WTC11 (cell line): Measurements from ENCODE around the gene NGRN. TPM values are rescaled to one million over a fixed set of nuclear protein-coding genes. Genes with fewer than 3 reads are reported as not detected.
"Not testable (repeated sequence)": the region's sequence is repeated elsewhere in the genome, so short reads cannot be mapped to it uniquely, and the experiment has no call there.

Source experiments
- ATAC-seq: fragments of 200-7000 bp; cut with Tn5 transposase; 2 replicates; pipeline ENCODE4 v1.10.0; 2021; ENCODE audit warnings: mild to moderate bottlenecking, moderate library complexity
- CTCF ChIA-PET: fragments of 300-600 bp; sonication (Branson Sonifier 250); formaldehyde crosslinking; loops from one replicate; lab custom pipeline; 2021; ENCODE audit warnings: antibody characterized with exemption; lab: Charles Lee
- POLR2A ChIA-PET: fragments of 350-600 bp; sonication (Branson Sonifier 250); formaldehyde crosslinking; loops from one replicate; lab custom pipeline; 2021; ENCODE audit warnings: antibody characterized with exemption; lab: Charles Lee
- DNase-seq: peaks from one replicate; pipeline ENCODE4 v3.0.0; 2021; ENCODE audit warnings: low spot score
- H3K27ac Mint-ChIP-seq: 2 replicates; pipeline ENCODE4 v1.8.0; 2021; ENCODE audit warnings: mixed read lengths
- H3K27me3 Mint-ChIP-seq: 2 replicates; pipeline ENCODE4 v1.8.0; 2021; ENCODE audit warnings: low read depth, mild to moderate bottlenecking, moderate library complexity, mixed read lengths
- H3K36me3 Mint-ChIP-seq: 2 replicates; pipeline ENCODE4 v1.8.0; 2021; ENCODE audit warnings: mixed read lengths
- H3K4me1 Mint-ChIP-seq: 2 replicates; pipeline ENCODE4 v1.8.0; 2022; ENCODE audit warnings: mixed read lengths
- H3K4me3 Mint-ChIP-seq: 2 replicates; pipeline ENCODE4 v1.8.0; 2021; ENCODE audit warnings: mild to moderate bottlenecking, moderate library complexity, mixed read lengths
- H3K9me3 Mint-ChIP-seq: 2 replicates; pipeline ENCODE4 v1.8.0; 2021; ENCODE audit warnings: mixed read lengths
- ATF1 ChIP-seq: sonication (generic); formaldehyde crosslinking; IDR thresholded peaks from 2 replicates; pipeline ENCODE4 v1.8.1; 2023; ENCODE audit warnings: mild to moderate bottlenecking, moderate library complexity, missing genetic modification reagents
- CREM ChIP-seq: sonication (generic); formaldehyde crosslinking; IDR thresholded peaks from 2 replicates; pipeline ENCODE4 v1.8.1; 2022; ENCODE audit warnings: mild to moderate bottlenecking, missing genetic modification reagents, moderate library complexity
- ELF4 ChIP-seq: sonication (generic); formaldehyde crosslinking; IDR thresholded peaks from 2 replicates; pipeline ENCODE4 v1.8.1; 2022; ENCODE audit warnings: low read depth, mild to moderate bottlenecking, moderate library complexity, missing genetic modification reagents
- FOXP1 ChIP-seq: sonication (generic); formaldehyde crosslinking; IDR thresholded peaks from 2 replicates; pipeline ENCODE4 v1.8.0; 2022; ENCODE audit warnings: missing genetic modification reagents, mild to moderate bottlenecking, moderate library complexity, borderline replicate concordance
- NFE2L1 ChIP-seq: sonication (generic); formaldehyde crosslinking; IDR thresholded peaks from 2 replicates; pipeline ENCODE4 v1.8.1; 2023; ENCODE audit warnings: missing genetic modification reagents
- NR3C1 ChIP-seq: sonication (generic); formaldehyde crosslinking; conservative IDR thresholded peaks from 2 replicates; pipeline ENCODE4 v1.8.1; 2023; ENCODE audit warnings: low read depth, mild to moderate bottlenecking, missing genetic modification reagents
- RORB ChIP-seq: fragments of 250-450 bp; sonication (Bioruptor Pico); IDR thresholded peaks from 2 replicates; pipeline ENCODE4 v1.9.0; 2021; ENCODE audit warnings: mild to moderate bottlenecking
- SP1 ChIP-seq: sonication (generic); formaldehyde crosslinking; conservative IDR thresholded peaks from 2 replicates; pipeline ENCODE4 v1.8.1; 2022; ENCODE audit warnings: missing genetic modification reagents
- TP53 ChIP-seq: sonication (generic); formaldehyde crosslinking; IDR thresholded peaks from 2 replicates; pipeline ENCODE4 v1.8.1; 2023; ENCODE audit warnings: mild to moderate bottlenecking, missing genetic modification reagents
- ZNF416 ChIP-seq: fragments of 250-450 bp; sonication (Bioruptor Pico); IDR thresholded peaks from 2 replicates; pipeline ENCODE4 v1.9.0; 2021; ENCODE audit warnings: mild to moderate bottlenecking, inconsistent platforms
- ZNF423 ChIP-seq: fragments of 250-450 bp; sonication (Bioruptor Pico); IDR thresholded peaks from 2 replicates; pipeline ENCODE4 v2.1.2; 2022; ENCODE audit warnings: mild to moderate bottlenecking, moderate library complexity
- total RNA-seq: library from RNA; stranded (reverse); gene quantifications from 3 replicates; pipeline ENCODE4 v1.2.3, GENCODE V29; 2021
- TF ChIP-seq, protein P1 (sequence below): sonication (generic); formaldehyde crosslinking; IDR thresholded peaks from 2 replicates; pipeline ENCODE4 v1.8.1; 2023; ENCODE audit warnings: mild to moderate bottlenecking, moderate library complexity, missing genetic modification reagents
- TF ChIP-seq, protein P2 (sequence below): fragments of 250-450 bp; sonication (Bioruptor Pico); IDR thresholded peaks from 2 replicates; pipeline ENCODE4 v1.9.0; 2021; ENCODE audit warnings: mild to moderate bottlenecking
- TF ChIP-seq, protein P3 (sequence below): fragments of 250-450 bp; sonication (Bioruptor Pico); conservative IDR thresholded peaks from 2 replicates; pipeline ENCODE4 v1.9.0; 2021; ENCODE audit warnings: mild to moderate bottlenecking
- TF ChIP-seq, protein P4 (sequence below): sonication (generic); formaldehyde crosslinking; IDR thresholded peaks from 2 replicates; pipeline ENCODE4 v1.8.0; 2022; ENCODE audit warnings: mild to moderate bottlenecking, missing genetic modification reagents
- TF ChIP-seq, protein P5 (sequence below): sonication (generic); formaldehyde crosslinking; IDR thresholded peaks from 2 replicates; pipeline ENCODE4 v1.8.0; 2022; ENCODE audit warnings: mild to moderate bottlenecking, missing genetic modification reagents

Gene NGRN
- total RNA-seq, 1 experiment from 2014 or later: 77.8 TPM

DNA sequence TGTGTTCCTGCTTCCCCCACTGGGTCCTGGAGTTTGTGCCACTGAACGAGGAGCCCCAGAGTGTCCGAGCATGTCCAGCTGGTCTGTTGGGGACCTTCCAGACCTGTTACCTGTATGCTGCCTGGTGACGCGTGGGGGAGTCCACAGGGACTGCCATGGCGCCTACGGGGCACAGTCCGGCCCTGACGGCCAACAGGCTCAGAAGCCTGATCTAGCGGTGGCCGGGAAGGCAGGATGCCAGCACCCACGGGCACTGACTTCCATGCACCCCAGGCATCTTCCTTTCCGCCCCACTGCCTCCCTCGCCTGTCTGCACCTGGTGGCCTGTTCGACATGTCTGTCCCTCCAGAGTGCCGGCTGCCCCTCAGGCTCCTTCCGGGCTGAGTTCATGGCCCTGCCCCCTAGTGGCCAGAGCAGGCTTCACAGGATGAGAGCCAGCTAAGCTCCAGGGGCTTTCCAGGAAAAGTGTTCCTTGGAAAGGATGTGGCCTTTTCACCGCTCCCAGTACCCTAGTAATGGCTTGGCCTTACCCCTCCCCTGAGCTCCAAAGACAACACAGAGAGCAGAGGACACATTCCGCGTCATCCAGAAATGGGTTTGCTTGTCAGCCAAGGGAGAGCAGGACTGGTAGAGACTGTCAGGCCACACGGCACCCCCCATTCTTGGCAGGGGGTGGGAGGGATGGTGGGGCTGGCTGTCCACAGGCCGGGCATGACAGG is 35.7 kb downstream of the NGRN start (continued):
- TF ChIP-seq, protein P1, sequence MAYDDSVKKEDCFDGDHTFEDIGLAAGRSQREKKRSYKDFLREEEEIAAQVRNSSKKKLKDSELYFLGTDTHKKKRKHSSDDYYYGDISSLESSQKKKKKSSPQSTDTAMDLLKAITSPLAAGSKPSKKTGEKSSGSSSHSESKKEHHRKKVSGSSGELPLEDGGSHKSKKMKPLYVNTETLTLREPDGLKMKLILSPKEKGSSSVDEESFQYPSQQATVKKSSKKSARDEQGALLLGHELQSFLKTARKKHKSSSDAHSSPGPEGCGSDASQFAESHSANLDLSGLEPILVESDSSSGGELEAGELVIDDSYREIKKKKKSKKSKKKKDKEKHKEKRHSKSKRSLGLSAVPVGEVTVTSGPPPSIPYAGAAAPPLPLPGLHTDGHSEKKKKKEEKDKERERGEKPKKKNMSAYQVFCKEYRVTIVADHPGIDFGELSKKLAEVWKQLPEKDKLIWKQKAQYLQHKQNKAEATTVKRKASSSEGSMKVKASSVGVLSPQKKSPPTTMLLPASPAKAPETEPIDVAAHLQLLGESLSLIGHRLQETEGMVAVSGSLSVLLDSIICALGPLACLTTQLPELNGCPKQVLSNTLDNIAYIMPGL (CRISPR knock-in tag): 0 out of 2 replicates have a peak, but pooled peaks have one; percentile 30
- TF ChIP-seq ELF4 (CRISPR knock-in tag) (no peak), NFE2L1 (CRISPR knock-in tag) (no peak), TP53 (no peak), NR3C1 (no peak), ZNF416 (CRISPR knock-in tag) (no peak), SP1 (peak; percentile 42; the same call in 1 of the 2 replicates), FOXP1 (CRISPR knock-in tag) (peak; percentile 74), ATF1 (CRISPR knock-in tag) (no peak)
- TF ChIP-seq, protein P2, sequence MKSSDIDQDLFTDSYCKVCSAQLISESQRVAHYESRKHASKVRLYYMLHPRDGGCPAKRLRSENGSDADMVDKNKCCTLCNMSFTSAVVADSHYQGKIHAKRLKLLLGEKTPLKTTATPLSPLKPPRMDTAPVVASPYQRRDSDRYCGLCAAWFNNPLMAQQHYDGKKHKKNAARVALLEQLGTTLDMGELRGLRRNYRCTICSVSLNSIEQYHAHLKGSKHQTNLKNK: no peak

DNA sequence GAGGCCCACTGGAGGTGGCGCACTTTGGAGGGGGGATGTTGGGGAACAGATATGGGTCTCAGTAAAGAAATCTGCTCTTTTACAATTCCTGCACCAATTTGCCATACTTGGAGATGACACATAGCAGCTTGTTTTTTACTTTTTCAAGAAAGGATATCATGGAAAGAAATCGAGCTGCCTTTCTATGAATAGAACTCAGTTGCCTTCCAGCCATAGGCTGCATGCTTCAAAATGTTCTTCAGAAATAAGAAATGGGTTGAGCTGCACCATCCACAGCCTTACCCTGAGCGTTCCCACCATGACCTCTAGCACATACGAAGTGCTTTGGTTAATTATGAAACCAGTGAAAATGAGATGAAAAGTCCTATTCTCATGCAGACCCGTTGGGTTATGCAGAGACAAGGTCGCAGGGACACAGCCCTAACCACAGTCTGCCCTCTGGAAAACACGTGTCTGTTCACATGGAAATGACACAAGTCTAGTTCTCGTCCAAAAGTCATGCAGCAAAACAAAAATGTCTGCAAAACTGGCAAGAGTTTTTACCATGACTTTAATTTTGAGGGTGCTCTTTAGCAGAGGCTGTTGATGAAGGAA is 36.3 kb downstream of the NGRN start:
- ChIA-PET CTCF (interaction anchor here (0.5 to 2.5 kb wide), 39 partner anchors 9 to 588 kb away, joined by 3 to 30 read pairs (median 4); partner anchors contain the start of genes BLM, FES, IQGAP1 and SEMA4B), POLR2A (no interaction called here)
- Mint-ChIP-seq H3K27me3 (no peaks in the 10 kb centered on the region; the same call in 1 of the 2 replicates), H3K27ac (no peak overlapping the region), H3K9me3 (no peaks in the 10 kb centered on the region), H3K36me3 (no peaks in the 10 kb centered on the region), H3K4me3 (no peak overlapping the region), H3K4me1 (peaks cover 14% of the 10 kb centered on the region)
- DNase-seq: no peak
- TF ChIP-seq RORB (CRISPR knock-in tag): no peak
- TF ChIP-seq CREM (CRISPR knock-in tag): no peak
- no peak for TF ChIP-seq ZNF423 (CRISPR knock-in tag)
- TF ChIP-seq, protein P3, sequence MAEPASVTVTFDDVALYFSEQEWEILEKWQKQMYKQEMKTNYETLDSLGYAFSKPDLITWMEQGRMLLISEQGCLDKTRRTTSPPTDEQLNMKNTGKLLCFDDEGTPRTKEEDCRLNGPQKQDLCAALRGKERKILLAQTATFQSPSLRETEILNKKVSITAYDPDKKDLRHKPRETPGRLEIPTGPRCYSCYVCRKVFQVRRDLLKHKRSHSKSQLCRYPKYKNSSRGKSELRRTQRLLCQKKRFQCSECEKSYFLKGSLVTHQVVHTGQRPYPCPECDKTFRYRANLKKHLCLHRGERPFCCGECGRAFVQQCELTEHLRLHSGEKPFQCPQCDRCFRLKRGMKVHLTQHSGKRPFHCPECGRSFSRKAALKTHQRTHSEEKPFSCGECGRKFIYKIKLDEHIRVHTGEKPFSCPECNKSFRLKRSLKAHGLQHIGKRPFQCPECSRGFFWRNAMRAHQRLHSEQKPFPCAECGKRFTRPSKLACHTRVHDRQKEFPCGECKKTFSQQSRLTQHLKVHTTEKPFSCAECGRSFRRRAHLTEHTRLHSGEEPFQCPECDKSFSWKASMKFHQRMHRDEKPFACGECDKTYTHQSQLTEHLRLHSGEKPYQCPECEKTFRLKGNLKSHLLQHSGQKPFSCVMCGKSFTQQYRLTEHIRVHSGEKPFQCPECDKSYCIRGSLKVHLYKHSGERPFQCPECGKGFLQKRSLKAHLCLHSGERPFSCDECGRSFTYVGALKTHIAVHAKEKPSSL (CRISPR knock-in tag): no peak
- TF ChIP-seq, protein P4, sequence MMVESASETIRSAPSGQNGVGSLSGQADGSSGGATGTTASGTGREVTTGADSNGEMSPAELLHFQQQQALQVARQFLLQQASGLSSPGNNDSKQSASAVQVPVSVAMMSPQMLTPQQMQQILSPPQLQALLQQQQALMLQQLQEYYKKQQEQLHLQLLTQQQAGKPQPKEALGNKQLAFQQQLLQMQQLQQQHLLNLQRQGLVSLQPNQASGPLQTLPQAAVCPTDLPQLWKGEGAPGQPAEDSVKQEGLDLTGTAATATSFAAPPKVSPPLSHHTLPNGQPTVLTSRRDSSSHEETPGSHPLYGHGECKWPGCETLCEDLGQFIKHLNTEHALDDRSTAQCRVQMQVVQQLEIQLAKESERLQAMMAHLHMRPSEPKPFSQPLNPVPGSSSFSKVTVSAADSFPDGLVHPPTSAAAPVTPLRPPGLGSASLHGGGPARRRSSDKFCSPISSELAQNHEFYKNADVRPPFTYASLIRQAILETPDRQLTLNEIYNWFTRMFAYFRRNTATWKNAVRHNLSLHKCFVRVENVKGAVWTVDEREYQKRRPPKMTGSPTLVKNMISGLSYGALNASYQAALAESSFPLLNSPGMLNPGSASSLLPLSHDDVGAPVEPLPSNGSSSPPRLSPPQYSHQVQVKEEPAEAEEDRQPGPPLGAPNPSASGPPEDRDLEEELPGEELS (CRISPR knock-in tag): no peak
- no peak for TF ChIP-seq ELF4 (CRISPR knock-in tag)
- TF ChIP-seq, protein P5, sequence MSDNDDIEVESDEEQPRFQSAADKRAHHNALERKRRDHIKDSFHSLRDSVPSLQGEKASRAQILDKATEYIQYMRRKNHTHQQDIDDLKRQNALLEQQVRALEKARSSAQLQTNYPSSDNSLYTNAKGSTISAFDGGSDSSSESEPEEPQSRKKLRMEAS (CRISPR knock-in tag): no peak
- TF ChIP-seq NR3C1: no peak
- no peak for ATAC-seq

DNA sequence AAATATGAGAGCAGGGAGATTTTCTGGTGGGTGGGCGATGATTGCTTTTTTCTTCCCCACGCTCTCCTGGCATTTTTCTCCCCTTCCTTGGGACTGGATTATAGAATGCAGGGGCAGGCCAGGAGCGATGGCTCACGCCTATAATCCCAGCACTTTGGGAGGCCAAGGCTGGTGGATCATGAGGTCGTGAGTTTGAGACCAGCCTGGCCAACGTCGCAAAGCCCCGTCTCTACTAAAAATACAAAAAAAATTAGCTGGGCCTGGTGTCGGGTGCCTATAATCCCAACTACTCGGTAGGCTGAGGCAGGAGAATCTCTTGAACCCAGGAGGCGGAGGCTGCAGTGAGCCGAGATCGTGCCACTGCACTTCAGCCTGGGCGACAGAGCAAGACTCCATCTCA is 39.9 kb downstream of the NGRN start:
- POLR2A ChIA-PET: not testable (repeated sequence)
- CTCF ChIA-PET: interaction anchor here (3.1 to 4.3 kb wide), 2 partner anchors 12 to 15 kb away, joined by 12 to 24 read pairs; no protein-coding TSS in a partner anchor

More for the DNA sequence above, 39.9 kb downstream of the NGRN start:
- DNase-seq, ATAC-seq, H3K9me3 Mint-ChIP-seq, H3K4me3 Mint-ChIP-seq, H3K36me3 Mint-ChIP-seq, H3K27ac Mint-ChIP-seq, H3K27me3 Mint-ChIP-seq: not testable (repeated sequence)
- peaks cover 14% of the 10 kb centered on the region for H3K4me1 Mint-ChIP-seq
